Measurements from ENCODE around the gene MLIP. TPM values are rescaled to one million over a fixed set of nuclear protein-coding genes. Genes with fewer than 3 reads are reported as not detected.

MLIP gene
- total RNA-seq, 1 experiment from 2014 or later, result not detected

GRCh38 chr6:54098450-54099044, 12.7 kb upstream of the MLIP start:
- intact Hi-C loops (cut with micrococcal nuclease), result no loop called here
- H3K27ac Mint-ChIP-seq (ENCODE audit: low read depth, unreplicated experiment), result no peak overlapping the region
- no peaks in the 10 kb centered on the region for H3K27me3 Mint-ChIP-seq (ENCODE audit: insufficient read depth, unreplicated experiment)
- CTCF ChIA-PET, result no interaction called here
- no peak overlapping the region for H3K4me3 Mint-ChIP-seq (ENCODE audit: unreplicated experiment)
- BruUV-seq (replicated peaks), result no TSS peak
- no peak for TF ChIP-seq CTCF (IDR thresholded peaks at IDR 0.05; ENCODE audit: unreplicated experiment)
- peaks cover 7% of the 10 kb centered on the region for H3K9me3 Mint-ChIP-seq (ENCODE audit: unreplicated experiment)
- H3K4me1 Mint-ChIP-seq (ENCODE audit: insufficient read depth, unreplicated experiment), result no peaks in the 10 kb centered on the region
- DNase-seq (ENCODE audit: unreplicated experiment), result no peak
- no peaks in the 10 kb centered on the region for H3K36me3 Mint-ChIP-seq (ENCODE audit: insufficient read depth, unreplicated experiment)
- POLR2A ChIA-PET, result interaction anchor here (0.9 kb wide), 1 partner anchor 15 kb away, joined by 3 read pairs; no protein-coding TSS in a partner anchor

GRCh38 chr6:54099225-54099624, 12.0 kb upstream of the MLIP start:
- CTCF ChIA-PET, result interaction anchor here (1.2 kb wide), 1 partner anchor 103 kb away, joined by 4 read pairs; no protein-coding TSS in a partner anchor
- no peak overlapping the region for H3K4me3 Mint-ChIP-seq (ENCODE audit: unreplicated experiment)
- H3K27ac Mint-ChIP-seq (ENCODE audit: low read depth, unreplicated experiment), result no peak overlapping the region
- no peaks in the 10 kb centered on the region for H3K36me3 Mint-ChIP-seq (ENCODE audit: insufficient read depth, unreplicated experiment)
- POLR2A ChIA-PET, result no interaction called here
- H3K4me1 Mint-ChIP-seq (ENCODE audit: insufficient read depth, unreplicated experiment), result no peaks in the 10 kb centered on the region
- peaks cover 7% of the 10 kb centered on the region for H3K9me3 Mint-ChIP-seq (ENCODE audit: unreplicated experiment)
- intact Hi-C loops (cut with micrococcal nuclease), result no loop called here
- DNase-seq (ENCODE audit: unreplicated experiment), result no peak
- H3K27me3 Mint-ChIP-seq (ENCODE audit: insufficient read depth, unreplicated experiment), result no peaks in the 10 kb centered on the region
- no TSS peak for BruUV-seq (replicated peaks)
- no peak for TF ChIP-seq CTCF (IDR thresholded peaks at IDR 0.05; ENCODE audit: unreplicated experiment)

GRCh38 chr6:54100411-54101006, 10.7 kb upstream of the MLIP start:
- H3K27me3 Mint-ChIP-seq (ENCODE audit: insufficient read depth, unreplicated experiment), result no peaks in the 10 kb centered on the region
- no peak for TF ChIP-seq CTCF (IDR thresholded peaks at IDR 0.05; ENCODE audit: unreplicated experiment)
- DNase-seq (ENCODE audit: unreplicated experiment), result no peak
- H3K36me3 Mint-ChIP-seq (ENCODE audit: insufficient read depth, unreplicated experiment), result no peaks in the 10 kb centered on the region
- peaks cover 7% of the 10 kb centered on the region for H3K9me3 Mint-ChIP-seq (ENCODE audit: unreplicated experiment)
- H3K4me1 Mint-ChIP-seq (ENCODE audit: insufficient read depth, unreplicated experiment), result no peaks in the 10 kb centered on the region
- BruUV-seq (replicated peaks), result no TSS peak
- intact Hi-C loops (cut with micrococcal nuclease), result no loop called here
- H3K27ac Mint-ChIP-seq (ENCODE audit: low read depth, unreplicated experiment), result no peak overlapping the region
- ChIA-PET POLR2A (interaction anchor here (0.9 kb wide), 2 partner anchors 8 to 15 kb away, joined by 3 read pairs; no protein-coding TSS in a partner anchor), CTCF (interaction anchor here (1.2 kb wide), 1 partner anchor 105 kb away, joined by 4 read pairs; no protein-coding TSS in a partner anchor)
- H3K4me3 Mint-ChIP-seq (ENCODE audit: unreplicated experiment), result no peak overlapping the region

- Mint-ChIP-seq H3K9me3 (ENCODE audit: unreplicated experiment) (no peaks in the 10 kb centered on the region), H3K4me3 (ENCODE audit: unreplicated experiment) (no peak overlapping the region), H3K27ac (ENCODE audit: low read depth, unreplicated experiment) (no peak overlapping the region), H3K36me3 (ENCODE audit: insufficient read depth, unreplicated experiment) (no peaks in the 10 kb centered on the region), H3K4me1 (ENCODE audit: insufficient read depth, unreplicated experiment) (no peaks in the 10 kb centered on the region), H3K27me3 (ENCODE audit: insufficient read depth, unreplicated experiment) (no peaks in the 10 kb centered on the region)
- no peak for DNase-seq (ENCODE audit: unreplicated experiment)
- ChIA-PET CTCF (interaction anchor here (0.9 kb wide), 1 partner anchor 23 kb away, joined by 3 read pairs; no protein-coding TSS in a partner anchor), POLR2A (no interaction called here)
- no peak for TF ChIP-seq CTCF (IDR thresholded peaks at IDR 0.05; ENCODE audit: unreplicated experiment)
- intact Hi-C loops (cut with micrococcal nuclease), result no loop called here
- BruUV-seq (replicated peaks), result no TSS peak
Measured at GRCh38 chr6:54102238-54102637, 9.0 kb upstream of the MLIP start.

All from MCF 10A (cell line).